Large intestine (tissue), 3 donors: ENCODE data around the gene PACSIN2. TPM values are rescaled to one million over a fixed set of nuclear protein-coding genes. Genes with fewer than 3 reads are reported as not detected.

Experiments
- DNase-seq, 2 donors: peaks; one replicate each; pipeline versions ENCODE4 v3.0.0 to v3.0.0-alpha.2; 2013
- H3K27ac ChIP-seq: one replicate; pipeline ENCODE4 v1.5.1; 2013; ENCODE audit warnings: low read length
- H3K27me3 ChIP-seq: 2 replicates; pipeline ENCODE4 v1.6.1; 2013; ENCODE audit warnings: low read length; ENCODE audit not compliant: control insufficient read depth, insufficient read depth
- H3K36me3 ChIP-seq: 2 replicates; pipeline ENCODE4 v1.6.1; 2013; ENCODE audit warnings: low read length; ENCODE audit not compliant: control insufficient read depth, insufficient read depth
- H3K4me1 ChIP-seq: one replicate; pipeline ENCODE4 v1.6.1; 2013; ENCODE audit warnings: low read length; ENCODE audit not compliant: control insufficient read depth, insufficient read depth
- H3K4me3 ChIP-seq: one replicate; pipeline ENCODE4 v1.5.1; 2013; ENCODE audit warnings: low read length
- H3K9me3 ChIP-seq: one replicate; pipeline ENCODE4 v1.6.1; 2013; ENCODE audit warnings: mild to moderate bottlenecking, low read depth, low read length, moderate library complexity; ENCODE audit not compliant: control insufficient read depth
- WGBS: methylation state at CpG from one replicate; pipeline ENCODE4 v1.1.5; 2013; ENCODE audit warnings: low lambda C conversion rate; ENCODE audit not compliant: insufficient coverage; 5-methylcytosine and 5-hydroxymethylcytosine counted together
- polyA plus RNA-seq: library from polyadenylated mRNA; unstranded; fragments of 120-200 nt; gene quantifications from one replicate; pipeline ENCODE4 v1.2.1, GENCODE V29; 2013

Gene PACSIN2
- polyA plus RNA-seq, 1 donor = 51.5 TPM

DNA sequence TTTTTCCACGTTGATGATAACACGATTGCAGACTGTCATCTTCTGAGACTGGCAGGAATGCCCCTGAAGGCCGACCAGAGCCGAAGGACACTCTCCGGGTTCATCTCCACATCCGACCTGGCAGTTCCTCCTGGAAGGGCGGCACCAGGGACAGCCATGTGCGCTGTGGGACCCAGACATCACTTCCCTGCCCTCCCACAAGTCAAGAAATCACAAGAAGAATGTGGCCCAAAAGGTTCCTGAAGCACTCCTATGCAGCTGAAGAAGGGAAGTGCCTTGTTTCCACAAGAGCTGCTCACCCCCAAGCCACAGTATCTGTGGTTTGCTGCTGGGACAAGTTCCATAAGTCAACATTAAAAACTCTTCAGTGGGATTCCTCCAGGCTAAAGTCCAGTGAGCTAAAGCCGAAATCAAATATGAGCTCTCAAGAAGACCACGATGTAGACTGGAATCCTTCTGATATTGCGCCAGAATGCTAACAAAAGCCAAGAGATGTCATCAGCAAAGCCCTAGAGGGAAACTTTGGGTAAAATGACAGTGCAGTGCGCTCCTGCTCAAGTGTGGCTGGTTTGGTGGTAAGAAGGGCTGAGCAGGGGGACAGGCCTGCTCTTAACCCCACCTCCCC is 21.2 kb downstream of the PACSIN2 start:
- DNase-seq = peak in 1 of 2 donors; percentile 59
- Histone ChIP-seq H3K4me3 (no peak overlapping the region), H3K9me3 (peaks cover 4% of the 10 kb centered on the region), H3K36me3 (peaks cover 2% of the 10 kb centered on the region), H3K27ac (peak overlapping the region; percentile 94), H3K4me1 (peaks cover 46% of the 10 kb centered on the region), H3K27me3 (no peaks in the 10 kb centered on the region)
- WGBS = no CpG with 5 or more reads among the region's 12 CpGs

DNA sequence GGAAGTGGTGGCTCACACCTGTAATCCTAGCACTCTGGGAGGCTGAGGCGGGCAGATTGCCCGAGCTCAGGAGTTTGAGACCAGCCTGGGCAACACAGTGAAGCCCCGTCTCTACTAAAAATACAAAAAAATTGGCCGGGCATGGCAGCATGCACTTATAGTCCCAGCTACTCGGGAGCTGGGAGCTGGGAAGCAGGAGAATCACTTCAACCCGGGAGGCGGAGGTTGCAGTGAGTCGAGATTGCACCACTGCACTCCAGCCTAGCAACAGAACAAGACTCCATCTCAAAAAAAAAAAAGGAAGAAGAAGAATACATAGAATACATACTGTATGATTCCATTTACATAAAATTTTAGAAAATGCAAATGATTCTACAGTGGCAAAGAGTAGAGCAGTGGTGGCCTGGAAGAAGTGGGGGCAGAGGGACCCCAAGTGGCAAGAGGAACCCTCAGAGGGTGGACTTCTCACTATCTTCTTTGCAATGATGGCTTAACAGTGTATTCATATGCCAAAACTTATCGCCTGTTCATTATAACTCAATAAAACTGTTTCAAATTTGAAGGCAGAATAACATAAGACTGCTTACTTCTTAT is 22.0 kb downstream of the PACSIN2 start:
- Histone ChIP-seq H3K9me3 (no peaks in the 10 kb centered on the region), H3K36me3 (peaks cover 2% of the 10 kb centered on the region), H3K4me1 (peaks cover 46% of the 10 kb centered on the region), H3K27ac (peak overlapping the region; percentile 94), H3K27me3 (no peaks in the 10 kb centered on the region), H3K4me3 (no peak overlapping the region)
- DNase-seq = no peak
- WGBS = 86% methylated on average over 1 of the region's 9 CpGs

DNA sequence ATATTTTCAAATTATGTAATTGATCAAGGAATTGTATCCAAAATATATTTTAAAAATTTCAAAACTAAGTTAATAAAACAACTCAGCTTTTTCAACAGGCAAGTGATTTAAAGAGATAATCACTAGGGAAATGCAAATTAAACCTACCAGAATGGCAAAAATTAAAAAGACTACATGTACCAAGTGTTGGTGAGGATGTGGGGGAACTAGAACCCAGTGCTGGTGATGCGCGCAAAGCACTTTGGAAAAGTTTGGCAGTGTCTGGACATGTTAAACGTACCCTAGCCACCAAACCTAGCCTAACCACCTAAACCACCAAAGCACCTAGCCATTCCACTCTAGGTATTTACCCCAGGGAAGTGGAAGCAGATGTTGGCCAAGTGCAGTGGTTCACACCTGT is 22.9 kb downstream of the PACSIN2 start:
- Histone ChIP-seq H3K9me3 (no peaks in the 10 kb centered on the region), H3K27ac (no peak overlapping the region), H3K4me3 (no peak overlapping the region), H3K27me3 (no peaks in the 10 kb centered on the region), H3K4me1 (peaks cover 45% of the 10 kb centered on the region), H3K36me3 (peaks cover 2% of the 10 kb centered on the region)
- DNase-seq = no peak
- WGBS = no CpG with 5 or more reads among the region's 3 CpGs

DNA sequence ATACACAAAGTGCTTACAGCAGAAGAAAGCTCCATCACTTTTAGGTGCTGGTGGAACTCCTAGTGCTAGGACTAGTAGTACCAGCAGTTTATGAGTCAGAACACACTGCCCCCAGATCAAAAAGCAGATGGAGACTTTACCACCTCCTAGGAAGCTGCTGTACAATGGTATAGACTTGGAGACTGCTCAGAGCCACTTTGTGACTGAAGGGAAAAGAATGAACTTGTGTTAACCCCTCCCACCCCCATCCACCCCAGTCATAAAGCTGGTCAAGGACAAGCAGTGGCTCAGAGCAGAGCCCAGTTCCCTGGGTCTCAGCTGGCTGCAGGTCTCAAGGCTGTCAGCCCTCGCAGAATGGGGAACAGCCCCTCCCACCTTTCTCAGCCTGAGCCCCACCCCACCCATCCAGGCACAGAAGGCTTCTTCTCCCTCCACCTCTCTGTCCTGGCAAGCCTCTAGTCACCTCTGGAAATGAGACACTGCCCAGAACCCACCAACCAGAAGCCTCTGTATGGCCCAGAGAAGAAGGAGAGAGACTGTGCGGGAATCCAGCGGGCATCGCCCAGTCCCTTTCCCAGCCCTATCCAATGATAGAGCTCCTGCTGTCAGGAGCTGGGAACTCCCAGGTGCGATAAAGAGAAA is 23.8 kb downstream of the PACSIN2 start:
- H3K27ac ChIP-seq = peak overlapping the region; percentile 63
- DNase-seq = peak in 1 of 2 donors; percentile 69

DNA sequence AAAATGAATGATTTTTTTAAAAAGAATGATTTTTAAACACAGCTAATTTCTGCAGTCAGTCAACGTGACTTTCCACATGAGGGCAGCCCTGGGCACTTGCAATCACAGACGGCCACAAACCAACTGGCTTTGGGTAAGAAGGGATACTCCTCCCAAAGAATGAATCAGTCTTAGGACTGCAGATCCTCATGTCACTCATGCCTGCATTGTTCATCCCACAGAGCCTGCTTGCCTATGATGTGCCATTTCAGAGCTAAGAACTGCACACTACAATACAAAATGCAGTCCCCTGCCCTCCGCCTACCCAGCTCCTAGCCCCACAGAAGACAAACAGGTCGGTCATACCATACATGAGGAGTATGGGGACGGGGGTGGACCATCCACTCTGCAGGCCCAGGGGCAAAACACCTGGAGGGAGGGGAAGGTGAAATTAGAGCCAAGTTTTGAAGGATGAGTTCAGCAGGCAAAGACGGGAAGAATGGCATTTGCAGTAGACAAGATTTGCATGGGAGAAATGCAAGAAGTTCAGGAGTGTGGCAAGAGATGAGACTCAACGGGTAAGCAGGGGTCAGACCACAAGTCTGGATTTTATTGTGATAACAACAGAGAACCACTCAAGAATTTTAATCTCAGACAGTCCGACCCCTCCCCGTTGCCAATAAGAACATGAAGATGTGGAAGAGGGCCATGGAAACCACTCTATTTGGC is 24.7 kb downstream of the PACSIN2 start:
- H3K27me3 ChIP-seq = no peaks in the 10 kb centered on the region
- 86% methylated on average over 1 of the region's 9 CpGs for WGBS
- DNase-seq = no peak

More for the DNA sequence above, 23.8 kb downstream of the PACSIN2 start:
- no peak overlapping the region for H3K4me3 ChIP-seq
- no CpG with 5 or more reads among the region's 5 CpGs for whole genome bisulfite sequencing
- no peaks in the 10 kb centered on the region for H3K9me3 ChIP-seq
- H3K4me1 ChIP-seq = peaks cover 37% of the 10 kb centered on the region
- no peaks in the 10 kb centered on the region for H3K27me3 ChIP-seq
- H3K36me3 ChIP-seq = peaks cover 2% of the 10 kb centered on the region

DNA sequence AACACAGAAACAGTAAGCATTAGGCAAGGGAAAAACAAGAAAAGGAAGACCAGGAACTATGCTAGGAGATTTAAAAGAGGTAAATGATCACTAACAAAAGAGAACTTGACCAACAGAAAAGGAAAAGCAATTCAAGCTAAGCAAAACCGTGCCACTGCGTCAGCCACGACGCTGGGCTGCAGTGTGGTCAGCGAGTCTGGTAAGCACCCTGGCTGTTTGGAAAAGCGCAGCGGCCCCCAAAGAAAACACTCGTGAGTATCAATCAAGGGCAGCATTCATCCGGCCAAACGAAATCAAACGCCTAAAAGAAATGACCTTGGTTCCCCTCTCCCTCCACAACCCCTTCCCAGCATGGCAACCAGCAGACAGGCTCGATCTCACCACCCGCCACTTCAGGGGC is 28.8 kb downstream of the PACSIN2 start:
- no peak overlapping the region for H3K27ac ChIP-seq
- H3K9me3 ChIP-seq = no peaks in the 10 kb centered on the region
- H3K27me3 ChIP-seq = no peaks in the 10 kb centered on the region
- no CpG with 5 or more reads among the region's 13 CpGs for WGBS
- no peak for DNase-seq
- no peak overlapping the region for H3K4me3 ChIP-seq
- peaks cover 10% of the 10 kb centered on the region for H3K4me1 ChIP-seq
- no peaks in the 10 kb centered on the region for H3K36me3 ChIP-seq

More for the DNA sequence above, 24.7 kb downstream of the PACSIN2 start:
- no peak overlapping the region for H3K27ac ChIP-seq
- H3K4me3 ChIP-seq = no peak overlapping the region
- peaks cover 2% of the 10 kb centered on the region for H3K36me3 ChIP-seq
- H3K9me3 ChIP-seq = no peaks in the 10 kb centered on the region
- H3K4me1 ChIP-seq = peaks cover 33% of the 10 kb centered on the region

DNA sequence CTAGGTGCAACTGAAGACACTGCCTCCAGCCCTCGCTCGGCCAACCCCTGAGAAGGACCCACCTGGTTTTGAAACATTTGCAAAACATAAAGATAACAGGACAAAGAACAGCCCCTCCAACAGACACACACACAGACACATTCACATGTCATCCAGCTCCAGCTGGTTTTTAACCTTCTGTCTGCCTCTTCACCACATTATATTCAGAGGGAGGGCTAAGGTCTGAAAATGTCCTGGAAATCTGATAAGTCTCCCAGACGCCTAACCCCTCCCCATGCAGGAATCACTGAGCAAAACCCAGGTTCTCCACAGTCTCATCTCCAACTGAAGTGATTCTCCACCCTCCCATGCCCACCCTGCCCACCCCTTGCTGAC is 29.4 kb downstream of the PACSIN2 start:
- H3K27ac ChIP-seq = no peak overlapping the region

DNA sequence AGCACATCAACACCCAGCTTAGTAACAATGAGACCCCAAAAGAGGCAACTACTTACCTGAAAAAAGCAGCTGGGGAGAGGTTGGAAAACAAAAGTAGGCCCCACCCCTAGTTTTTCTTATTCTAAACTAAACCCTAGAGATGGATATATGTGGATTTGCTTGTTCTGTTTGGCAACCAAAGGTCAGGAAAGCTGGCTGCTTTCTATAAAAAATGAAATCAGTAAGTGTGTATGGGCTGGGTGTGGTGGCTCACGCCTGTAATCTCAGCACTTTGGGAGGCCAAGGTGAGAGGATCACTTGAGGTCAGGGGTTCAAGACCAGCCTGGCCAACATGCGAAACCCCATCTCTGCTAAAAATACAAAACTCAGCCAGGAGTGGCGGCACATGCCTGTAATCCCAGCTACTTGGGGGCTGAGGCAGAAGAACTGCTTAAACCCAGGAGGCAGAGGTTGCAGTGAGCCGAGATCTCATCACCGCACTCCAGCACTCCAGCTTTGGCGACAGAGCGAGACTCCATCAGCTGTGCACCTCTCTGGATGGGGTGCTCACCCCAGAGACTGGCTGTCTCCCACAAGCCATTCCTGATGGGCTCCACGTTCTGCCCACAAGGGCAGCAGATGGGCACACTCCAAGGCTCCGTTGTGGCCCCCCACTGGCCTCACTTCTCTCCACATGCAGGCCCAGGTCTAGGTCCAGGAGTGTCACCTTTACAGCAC is 30.0 kb downstream of the PACSIN2 start:
- no peaks in the 10 kb centered on the region for H3K36me3 ChIP-seq
- H3K27ac ChIP-seq = no peak overlapping the region
- WGBS = no CpG with 5 or more reads among the region's 9 CpGs
- H3K27me3 ChIP-seq = no peaks in the 10 kb centered on the region
- peaks cover 4% of the 10 kb centered on the region for H3K4me1 ChIP-seq
- peak in 1 of 2 donors; percentile 19 for DNase-seq
- H3K4me3 ChIP-seq = no peak overlapping the region
- no peaks in the 10 kb centered on the region for H3K9me3 ChIP-seq

More for the DNA sequence above, 29.4 kb downstream of the PACSIN2 start:
- Histone ChIP-seq H3K36me3 (no peaks in the 10 kb centered on the region), H3K27me3 (no peaks in the 10 kb centered on the region), H3K4me3 (no peak overlapping the region), H3K4me1 (peaks cover 4% of the 10 kb centered on the region), H3K9me3 (no peaks in the 10 kb centered on the region)
- no CpG with 5 or more reads among the region's 3 CpGs for WGBS
- no peak for DNase-seq

DNA sequence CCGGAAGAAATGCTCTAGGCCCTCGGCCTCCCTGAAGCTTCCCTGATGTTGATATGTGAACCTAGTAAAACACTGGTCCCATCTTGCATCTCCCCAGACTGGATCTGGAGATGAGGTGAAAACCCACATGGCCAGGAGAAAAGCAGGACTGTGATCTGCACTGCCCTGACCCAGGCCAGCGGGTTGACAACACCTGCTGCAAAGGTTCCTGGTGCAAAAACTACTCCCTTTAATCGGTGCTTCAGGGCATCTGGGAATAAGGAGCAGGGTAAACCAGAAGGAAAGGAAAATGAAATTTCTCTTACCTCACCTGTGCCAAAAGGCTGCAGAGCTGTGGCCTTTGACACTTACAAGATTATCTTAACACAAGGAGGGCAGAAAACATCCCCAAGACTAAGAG is 30.6 kb downstream of the PACSIN2 start:
- WGBS = no CpG with 5 or more reads among the region's 4 CpGs
- no peak for DNase-seq
- no peaks in the 10 kb centered on the region for H3K36me3 ChIP-seq

DNA sequence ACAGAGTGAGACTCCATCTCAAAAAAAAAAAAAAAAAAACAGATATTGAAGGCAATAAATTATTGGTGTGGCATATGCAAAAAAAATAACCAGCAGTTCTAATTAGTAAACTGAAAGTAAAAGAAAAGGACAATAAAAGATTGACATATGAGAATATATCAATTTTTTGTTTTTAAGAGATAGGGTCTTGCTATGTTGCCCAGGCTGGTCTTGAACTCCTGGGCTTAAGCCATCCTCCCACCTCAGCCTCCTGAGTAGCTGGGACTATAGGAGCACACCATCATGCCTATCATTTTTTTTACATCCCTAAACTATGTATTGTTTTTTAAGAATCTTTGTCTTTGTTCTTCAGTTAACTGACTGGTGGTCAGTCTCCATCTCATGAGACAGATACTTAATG is 31.5 kb downstream of the PACSIN2 start:
- DNase-seq = no peak
- peaks cover 4% of the 10 kb centered on the region for H3K4me1 ChIP-seq
- no peaks in the 10 kb centered on the region for H3K27me3 ChIP-seq
- no peak overlapping the region for H3K27ac ChIP-seq
- no peaks in the 10 kb centered on the region for H3K36me3 ChIP-seq
- no peak overlapping the region for H3K4me3 ChIP-seq
- no peaks in the 10 kb centered on the region for H3K9me3 ChIP-seq

More for the DNA sequence above, 30.6 kb downstream of the PACSIN2 start:
- peaks cover 4% of the 10 kb centered on the region for H3K4me1 ChIP-seq
- H3K4me3 ChIP-seq = no peak overlapping the region
- no peaks in the 10 kb centered on the region for H3K9me3 ChIP-seq
- H3K27ac ChIP-seq = no peak overlapping the region
- H3K27me3 ChIP-seq = no peaks in the 10 kb centered on the region
